AG09319 (cell line): Measurements from ENCODE around the gene FAM170B.

Experiments used
- DNase-seq: peaks from one replicate; pipeline ENCODE4 v3.0.0-alpha.2; 2010; ENCODE audit warnings: low read depth; ENCODE audit errors: extremely low read depth
- TF ChIP-seq, protein P1 (sequence below): IDR thresholded peaks from 2 replicates; pipeline ENCODE4 v1.5.1; 2011; ENCODE audit warnings: low read depth, mild to moderate bottlenecking, inconsistent platforms, low read length, moderate library complexity

Gene FAM170B

DNA sequence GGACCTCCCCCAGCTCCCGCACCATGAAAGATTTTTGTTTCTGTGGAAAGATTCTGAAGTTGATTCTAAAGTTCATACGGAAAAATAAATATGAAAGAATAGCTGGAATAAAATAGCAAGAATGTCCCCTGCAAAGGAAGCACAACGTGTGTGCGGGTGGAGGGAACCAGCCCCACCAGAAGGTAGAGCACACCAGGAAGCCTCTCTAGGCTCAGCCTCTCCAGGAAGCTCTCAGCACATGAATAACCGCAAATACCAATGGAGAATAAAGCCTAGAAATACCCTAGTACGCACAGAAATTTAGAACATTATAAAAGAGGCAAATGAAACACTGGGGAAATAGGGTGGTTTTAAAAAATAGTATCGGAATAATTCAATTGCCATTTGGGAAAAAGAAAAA, 24.6 kb upstream of the FAM170B start:
- TF ChIP-seq, protein P1, sequence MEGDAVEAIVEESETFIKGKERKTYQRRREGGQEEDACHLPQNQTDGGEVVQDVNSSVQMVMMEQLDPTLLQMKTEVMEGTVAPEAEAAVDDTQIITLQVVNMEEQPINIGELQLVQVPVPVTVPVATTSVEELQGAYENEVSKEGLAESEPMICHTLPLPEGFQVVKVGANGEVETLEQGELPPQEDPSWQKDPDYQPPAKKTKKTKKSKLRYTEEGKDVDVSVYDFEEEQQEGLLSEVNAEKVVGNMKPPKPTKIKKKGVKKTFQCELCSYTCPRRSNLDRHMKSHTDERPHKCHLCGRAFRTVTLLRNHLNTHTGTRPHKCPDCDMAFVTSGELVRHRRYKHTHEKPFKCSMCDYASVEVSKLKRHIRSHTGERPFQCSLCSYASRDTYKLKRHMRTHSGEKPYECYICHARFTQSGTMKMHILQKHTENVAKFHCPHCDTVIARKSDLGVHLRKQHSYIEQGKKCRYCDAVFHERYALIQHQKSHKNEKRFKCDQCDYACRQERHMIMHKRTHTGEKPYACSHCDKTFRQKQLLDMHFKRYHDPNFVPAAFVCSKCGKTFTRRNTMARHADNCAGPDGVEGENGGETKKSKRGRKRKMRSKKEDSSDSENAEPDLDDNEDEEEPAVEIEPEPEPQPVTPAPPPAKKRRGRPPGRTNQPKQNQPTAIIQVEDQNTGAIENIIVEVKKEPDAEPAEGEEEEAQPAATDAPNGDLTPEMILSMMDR, result no peak
- no peak for DNase-seq

DNA sequence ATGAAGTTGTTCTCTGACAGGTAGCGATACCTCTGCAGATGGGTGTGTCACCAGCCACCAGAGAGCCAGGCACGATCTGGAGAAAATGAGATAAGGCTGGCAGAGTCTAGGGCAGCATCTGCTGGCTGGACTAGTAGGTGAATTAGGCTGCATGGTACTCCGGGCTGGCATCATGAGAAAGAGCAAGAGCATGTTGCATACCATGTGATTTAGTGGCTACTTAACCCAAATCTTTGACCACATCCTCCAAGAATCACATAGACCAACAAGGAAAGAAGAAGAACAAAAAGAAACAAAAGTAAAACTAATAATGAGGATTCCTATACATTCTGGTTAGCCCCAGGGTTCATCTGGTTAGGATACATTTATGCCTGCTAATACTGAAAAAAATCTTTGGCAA, 23.4 kb upstream of the FAM170B start:
- DNase-seq, result no peak

DNA sequence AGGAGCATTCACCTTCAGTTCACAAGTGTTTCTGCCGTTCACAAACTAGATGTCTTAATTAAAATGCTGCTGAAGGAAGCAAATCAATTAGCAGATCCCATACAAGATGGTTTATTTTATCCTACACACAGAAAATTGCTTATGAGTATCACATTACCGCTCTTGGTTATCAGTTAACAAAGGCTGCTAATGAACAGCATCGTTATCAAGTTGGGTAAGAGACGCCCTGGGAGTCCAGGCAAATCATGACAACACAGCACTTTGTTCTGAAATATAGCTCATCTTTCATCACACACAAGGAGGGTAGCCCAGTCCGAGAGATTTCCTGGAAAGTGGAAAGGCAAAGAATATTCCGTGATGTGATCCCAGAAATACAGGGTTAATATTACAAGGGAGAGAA, 20.8 kb upstream of the FAM170B start:
- no peak for DNase-seq
- TF ChIP-seq, protein P1, result no peak

More for the DNA sequence above, 23.4 kb upstream of the FAM170B start:
- TF ChIP-seq, protein P1, result no peak

DNA sequence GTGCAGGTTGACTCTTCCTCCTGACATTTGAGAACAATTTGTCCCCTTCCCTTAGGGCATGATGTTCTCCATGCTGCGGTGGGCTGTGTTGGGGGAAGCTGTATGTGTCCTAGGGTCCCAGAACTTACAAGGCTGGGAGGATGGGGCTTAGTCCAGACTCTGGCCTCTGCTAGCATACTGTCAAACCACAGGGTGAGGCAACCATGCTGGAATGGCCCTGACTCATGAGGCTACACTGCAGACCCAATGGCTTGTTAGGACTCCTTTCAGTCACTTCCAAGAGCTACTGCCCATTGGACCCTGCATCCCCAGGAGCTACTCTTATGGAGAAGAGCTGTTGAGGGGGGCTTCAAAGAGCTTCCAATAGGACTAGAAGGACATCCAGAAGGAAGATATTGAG, 20.1 kb upstream of the FAM170B start:
- DNase-seq, result no peak
- TF ChIP-seq, protein P1, result no peak

DNA sequence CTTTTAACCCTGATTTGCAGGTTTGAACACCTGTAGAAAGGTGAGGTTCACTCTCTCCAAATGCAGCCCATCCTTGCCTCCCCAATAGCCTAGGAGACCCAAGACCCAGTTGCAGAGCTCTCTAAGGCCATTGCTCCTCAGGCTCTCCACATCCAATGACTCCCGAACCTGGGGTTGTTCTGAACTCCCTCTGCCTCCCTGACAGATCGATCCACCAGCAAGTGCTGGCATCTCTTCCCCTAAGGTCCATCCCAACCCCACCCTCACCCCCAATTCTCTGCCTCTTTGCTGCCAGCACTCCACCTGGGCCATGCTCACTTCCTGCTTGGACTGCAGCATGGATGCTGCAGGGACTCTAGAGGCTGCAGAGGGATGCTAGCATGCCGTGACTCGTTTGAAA, 19.3 kb upstream of the FAM170B start:
- DNase-seq, result no peak
- TF ChIP-seq, protein P1, result no peak

DNA sequence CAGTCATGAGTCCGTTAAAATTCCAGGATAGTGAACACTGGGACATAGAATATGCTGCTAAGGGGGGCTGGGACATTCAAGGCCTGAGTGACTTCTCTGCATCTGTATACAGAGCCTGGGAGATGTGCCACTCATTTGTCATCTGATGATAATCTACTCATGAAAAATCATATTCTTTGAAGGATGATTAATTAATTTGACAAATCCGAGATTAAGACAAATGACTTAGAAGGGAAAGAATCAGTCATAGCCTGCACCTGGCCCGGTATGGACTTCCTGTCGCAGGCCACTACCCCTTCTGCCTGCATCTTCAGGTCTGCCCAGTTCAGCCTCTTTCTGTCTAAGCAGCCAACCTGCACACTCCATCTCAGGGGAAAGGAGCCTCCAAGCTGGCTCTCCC, 18.8 kb upstream of the FAM170B start:
- DNase-seq, result no peak
- TF ChIP-seq, protein P1, result no peak

DNA sequence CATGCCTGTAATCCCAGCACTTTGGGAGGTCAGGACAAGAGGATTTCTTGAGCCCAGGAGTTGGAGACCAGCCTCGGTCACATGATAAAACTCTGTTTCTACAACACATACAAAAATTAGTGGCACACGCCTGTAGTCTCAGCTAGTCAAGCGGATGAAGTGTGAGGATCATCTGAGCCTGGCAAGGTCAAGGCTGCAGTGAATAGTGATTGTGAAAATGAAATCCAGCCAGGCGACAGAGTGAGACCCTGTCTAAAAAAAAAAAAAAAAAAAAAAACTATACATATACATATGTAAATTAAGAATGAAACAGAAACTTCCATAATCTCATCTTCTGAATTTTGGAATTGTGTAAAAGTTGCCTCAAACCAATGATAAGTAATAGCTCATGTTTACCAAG, 18.2 kb upstream of the FAM170B start:
- DNase-seq, result no peak
- TF ChIP-seq, protein P1, result no peak

DNA sequence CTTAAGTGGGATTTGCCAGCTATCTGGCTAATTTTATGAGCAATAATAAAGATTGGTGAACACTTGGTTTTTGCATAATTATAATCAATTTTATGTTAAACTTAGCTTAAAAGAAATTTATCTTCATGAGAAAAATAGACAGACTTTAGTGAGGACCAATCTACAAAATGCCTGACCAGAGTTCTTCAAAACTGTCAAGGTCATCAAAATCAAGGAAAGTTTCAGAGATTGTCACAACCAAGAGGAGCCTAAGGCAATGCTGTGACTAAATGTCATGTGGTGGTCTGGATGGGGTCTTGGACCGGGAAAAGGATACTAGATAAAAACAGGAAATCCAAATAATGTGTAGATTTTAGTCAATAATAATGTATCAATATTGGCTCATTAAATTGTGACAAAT, 17.7 kb upstream of the FAM170B start:
- DNase-seq, result no peak
- TF ChIP-seq, protein P1, result no peak
